Glomerular visceral epithelial cell (primary cell): ENCODE results near the gene SSU72.
A peak's percentile ranks its signal among the peaks of the same experiment; 100 is the strongest.
"Not testable (repeated sequence)": the region's sequence is repeated elsewhere in the genome, so short reads cannot be mapped to it uniquely, and the experiment has no call there.

ENCODE experiments used
- DNase-seq: peaks from one replicate; pipeline ENCODE4 v3.0.0-alpha.2; 2016; ENCODE audit errors: extremely low spot score

The SSU72 gene

DNA sequence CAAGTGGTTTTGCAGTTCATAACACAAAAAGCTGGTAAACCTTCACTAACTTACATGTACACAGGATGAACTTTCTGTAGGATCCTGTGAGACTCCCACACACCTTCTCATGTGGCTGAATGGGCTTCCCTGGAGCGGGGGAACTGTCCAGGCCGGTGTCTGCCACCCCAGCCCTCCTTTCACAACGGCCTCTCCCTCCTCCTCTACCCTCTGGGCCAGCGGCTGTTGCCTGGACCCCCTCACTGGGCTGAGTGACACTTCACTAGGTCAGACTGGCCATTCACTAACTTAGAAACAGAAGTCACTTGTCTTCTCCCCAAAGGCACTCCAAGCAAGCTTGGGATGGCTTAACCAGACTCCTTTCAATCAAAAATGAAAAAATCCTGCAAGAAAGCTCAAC, 16.1 kb downstream of the SSU72 start:
- DNase-seq: no peak

GRCh38 chr1:1557688-1558087, 17.0 kb downstream of the SSU72 start:
- not testable (repeated sequence) for DNase-seq

DNA sequence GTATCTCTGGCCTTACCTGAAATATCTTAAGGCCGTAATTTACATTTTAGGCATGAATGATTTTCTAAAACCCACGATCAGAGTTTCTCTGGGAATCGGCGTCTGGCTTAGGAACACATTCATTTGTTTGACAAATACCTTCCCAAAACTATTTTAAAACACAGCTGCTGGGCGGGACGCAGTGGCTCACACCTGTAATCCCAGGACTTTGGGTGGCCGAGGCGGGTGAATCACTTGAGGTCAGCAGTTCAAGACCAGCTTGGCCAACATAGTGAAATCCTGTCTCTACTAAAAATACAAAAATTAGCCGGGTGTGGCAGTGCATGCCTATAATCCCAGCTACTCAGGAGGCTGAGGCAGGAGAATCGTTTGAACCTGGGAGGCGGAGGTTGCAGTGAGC, 17.7 kb downstream of the SSU72 start:
- not testable (repeated sequence) for DNase-seq

DNA sequence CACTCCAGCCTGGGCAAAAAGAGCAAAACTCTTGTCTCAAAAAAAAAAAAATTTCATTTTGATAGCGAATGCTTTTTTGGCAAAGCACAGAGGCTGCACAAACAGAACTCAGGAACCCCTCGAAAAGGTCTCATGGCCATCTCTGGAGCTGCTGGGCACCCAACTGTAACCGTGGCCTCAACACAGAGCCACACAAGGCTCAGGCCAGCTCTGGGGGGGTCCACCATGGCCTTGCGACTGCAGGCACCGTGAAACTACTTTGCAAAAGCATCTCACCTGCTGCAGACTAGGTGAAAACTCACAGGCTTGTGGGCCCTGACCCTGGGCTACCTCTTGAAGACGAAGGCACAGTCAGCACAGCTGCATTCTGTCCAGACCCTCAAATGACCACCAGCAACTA, 18.2 kb downstream of the SSU72 start:
- no peak for DNase-seq

DNA sequence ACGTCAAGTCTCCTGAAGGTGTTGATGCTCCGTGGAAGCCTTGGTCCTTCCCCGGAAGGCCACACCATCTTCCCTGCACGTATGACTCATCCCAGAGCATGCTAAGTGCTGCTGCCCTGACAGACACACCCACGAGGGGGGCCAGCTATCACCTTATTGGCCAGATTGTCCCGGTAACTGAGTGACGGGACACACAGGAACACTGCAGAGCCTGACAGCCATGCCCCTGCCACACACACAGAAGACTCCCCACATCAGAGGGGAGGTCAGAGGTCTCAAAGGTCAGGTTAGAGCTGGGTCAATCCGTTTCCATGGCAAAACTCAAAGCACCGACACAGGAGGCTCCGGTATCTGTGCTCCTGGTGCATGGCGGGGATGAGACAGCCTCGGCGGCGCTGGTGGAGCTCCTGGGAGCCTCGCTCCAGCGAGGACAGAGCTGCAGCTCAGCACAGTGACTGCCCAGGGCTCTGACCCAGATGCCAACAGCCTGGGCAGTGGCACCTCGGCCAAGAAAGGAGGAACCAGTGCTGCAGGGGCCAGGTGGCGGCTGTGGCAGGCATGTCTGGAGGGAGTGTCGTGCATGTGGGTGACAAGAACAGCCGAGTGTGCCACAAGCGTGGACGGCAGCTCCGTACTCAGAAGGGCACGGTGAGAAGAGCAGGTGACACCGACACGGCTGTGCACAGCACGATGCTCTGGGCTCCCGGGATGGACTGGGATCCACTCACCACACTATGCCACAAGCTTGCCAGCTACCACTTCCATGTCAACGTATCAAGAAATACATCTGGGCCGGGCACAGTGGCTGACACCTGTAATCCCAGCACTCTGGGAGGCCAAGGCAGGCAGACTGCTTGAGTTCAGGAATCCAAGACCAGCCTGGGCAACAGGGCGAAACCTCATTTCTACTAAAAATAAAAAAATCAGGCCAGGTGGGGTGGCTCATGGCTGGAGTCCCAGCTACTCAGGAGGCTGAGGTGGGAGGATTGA, 19.4 kb downstream of the SSU72 start:
- peak; percentile 62 for DNase-seq

GRCh38 chr1:1554550-1554925, 20.1 kb downstream of the SSU72 start:
- DNase-seq: no peak

GRCh38 chr1:1553821-1554494, 20.7 kb downstream of the SSU72 start:
- DNase-seq: no peak

DNA sequence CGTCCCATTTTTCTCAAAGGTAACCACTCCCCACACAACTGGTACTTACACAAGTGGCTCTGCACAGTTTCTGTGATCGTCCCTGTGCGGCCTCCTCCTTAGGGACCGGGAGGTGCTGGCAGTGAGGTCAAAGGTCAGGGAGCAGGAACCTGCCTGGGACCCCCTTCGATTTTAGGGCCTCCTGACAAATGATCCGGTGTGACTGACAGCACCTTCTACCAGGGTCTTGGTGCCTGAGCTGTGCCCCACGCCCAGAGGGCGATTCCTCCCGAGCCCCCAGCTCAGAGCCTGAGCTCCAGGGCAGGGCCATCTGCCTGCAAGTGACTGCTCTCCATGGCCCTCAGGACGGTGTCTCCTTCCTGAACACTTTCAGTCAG, 22.4 kb downstream of the SSU72 start:
- no peak for DNase-seq

DNA sequence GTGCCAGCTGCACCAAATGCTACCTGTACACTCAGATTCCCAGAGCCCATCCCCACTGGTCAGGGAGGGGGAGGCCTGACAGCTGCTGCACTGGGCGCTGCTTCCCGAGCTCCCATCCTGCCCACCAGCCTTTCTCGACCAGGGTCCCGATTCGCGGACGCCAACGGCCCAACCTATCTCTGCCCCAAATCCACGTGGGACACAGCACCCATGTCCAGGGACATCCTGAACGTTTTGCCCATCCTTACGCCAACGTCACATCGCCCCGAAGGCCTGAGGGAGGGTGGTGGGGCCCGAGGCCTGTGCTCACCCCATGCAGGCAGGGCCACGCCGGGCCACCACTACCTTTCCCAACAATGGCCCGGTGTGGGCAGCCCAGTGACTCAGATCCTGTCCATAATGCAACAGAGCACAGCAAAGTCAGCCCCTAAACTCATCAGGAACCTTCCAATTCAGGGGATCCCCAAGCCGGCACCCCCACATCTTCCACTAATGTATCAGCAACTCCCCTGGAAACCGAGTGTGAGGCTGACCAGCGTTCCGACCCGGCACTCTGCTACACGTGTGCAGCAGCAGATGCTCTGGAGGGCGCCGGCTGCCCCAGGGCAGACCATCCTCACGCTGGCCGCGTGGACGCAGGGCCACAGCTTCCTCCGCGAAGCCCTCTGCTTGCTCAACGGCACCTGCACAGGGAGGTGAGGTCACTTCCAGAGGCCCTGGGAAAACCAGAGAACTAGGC, 23.0 kb downstream of the SSU72 start:
- DNase-seq: no peak

DNA sequence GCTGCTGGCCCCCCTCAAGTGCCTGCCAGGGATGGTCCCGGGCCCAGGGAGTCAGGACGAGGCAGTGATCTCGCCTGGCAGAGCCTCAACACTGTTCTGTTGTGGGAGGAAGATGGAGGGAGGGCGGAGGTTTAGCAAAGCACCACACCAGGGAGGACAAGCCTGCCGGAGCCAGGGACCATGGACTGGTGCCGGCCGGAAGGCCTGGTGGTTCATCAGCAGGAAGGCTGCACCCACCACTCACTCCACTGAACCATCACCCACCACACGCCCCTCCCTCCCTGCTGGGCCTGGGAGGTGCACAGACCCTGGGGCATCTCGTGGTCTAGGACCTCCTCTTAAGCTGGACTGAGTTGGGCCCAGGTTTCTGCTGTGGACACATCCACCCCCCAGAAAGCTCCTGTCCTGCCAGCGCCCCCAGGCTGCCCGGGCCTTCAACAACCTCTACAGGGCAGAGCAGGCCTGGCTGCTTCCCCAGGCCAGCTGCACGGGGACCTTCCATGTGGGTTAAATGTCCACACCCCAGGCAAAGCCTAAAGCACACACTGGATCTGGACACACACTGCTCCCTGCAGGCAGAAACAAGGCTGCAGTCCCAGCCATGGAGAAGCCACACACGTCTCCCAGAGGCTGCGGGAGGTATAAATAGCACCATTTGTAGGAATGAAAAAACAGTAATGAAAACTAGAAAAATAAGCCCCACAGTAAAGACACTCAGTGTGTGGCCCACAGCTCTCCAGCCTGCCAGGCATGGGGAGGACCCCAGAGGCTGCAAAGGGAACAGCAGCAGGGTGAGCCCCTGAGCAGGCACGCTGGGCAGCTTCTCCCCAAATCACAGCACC, 23.9 kb downstream of the SSU72 start:
- no peak for DNase-seq

DNA sequence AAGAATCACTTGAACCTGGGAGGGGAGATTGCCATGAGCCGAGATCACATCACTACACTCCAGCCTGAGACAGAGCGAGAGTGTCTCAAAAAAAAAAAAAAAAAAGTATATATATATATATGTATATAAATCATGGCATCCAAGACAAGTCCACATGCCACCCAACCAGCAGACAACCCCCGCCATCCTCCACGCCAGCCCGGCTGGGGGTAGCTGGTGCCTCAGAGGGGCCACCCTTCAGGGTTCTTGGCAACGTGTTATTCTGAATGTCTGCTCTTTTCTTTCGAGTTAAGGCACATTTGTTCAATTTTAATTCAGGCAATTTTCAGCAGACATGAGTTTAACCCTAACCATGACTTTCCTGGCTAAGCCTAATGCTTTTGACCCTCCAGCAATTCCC, 24.6 kb downstream of the SSU72 start:
- DNase-seq: no peak

DNA sequence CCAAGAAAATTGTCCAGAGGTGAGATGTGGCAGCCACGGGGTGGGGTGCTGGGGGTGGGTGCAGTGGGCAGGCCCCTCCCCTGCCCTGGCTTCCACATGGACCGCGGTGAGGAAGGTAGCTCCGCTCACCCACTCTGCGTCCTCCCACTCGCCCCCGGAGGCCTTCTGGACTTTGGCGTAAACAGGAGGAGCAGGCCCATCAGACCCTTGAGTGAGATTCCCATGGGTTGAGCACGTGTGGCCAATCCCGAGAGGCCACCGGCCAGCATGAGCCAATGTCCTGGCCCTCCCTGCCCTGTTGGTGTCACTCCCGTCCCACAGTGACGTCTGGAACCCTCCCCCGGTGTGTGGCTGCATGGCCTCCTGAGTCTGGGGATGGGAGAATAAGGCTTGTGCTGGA, 26.1 kb downstream of the SSU72 start:
- DNase-seq: no peak

GRCh38 chr1:1547476-1547875, 27.2 kb downstream of the SSU72 start:
- no peak for DNase-seq

DNA sequence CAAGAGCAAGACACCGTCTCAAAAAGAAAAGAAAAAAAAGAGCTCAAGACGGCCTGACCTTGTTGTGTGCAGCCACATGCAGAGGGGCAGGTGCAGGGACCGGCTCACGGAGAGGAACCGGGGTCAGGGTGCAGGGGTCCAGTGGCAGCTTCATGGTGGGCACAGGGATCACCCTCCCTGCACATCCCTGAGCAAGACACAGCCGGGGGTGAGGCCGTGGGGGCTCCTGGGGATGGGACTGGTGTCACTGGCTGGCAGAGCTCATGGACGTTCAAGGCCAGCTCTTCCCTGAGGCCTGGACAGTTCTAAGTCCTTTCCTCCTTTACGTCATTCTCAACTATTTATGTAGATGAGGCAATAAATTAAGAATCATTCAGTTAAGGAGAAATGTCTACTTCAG, 27.7 kb downstream of the SSU72 start:
- DNase-seq: no peak

DNA sequence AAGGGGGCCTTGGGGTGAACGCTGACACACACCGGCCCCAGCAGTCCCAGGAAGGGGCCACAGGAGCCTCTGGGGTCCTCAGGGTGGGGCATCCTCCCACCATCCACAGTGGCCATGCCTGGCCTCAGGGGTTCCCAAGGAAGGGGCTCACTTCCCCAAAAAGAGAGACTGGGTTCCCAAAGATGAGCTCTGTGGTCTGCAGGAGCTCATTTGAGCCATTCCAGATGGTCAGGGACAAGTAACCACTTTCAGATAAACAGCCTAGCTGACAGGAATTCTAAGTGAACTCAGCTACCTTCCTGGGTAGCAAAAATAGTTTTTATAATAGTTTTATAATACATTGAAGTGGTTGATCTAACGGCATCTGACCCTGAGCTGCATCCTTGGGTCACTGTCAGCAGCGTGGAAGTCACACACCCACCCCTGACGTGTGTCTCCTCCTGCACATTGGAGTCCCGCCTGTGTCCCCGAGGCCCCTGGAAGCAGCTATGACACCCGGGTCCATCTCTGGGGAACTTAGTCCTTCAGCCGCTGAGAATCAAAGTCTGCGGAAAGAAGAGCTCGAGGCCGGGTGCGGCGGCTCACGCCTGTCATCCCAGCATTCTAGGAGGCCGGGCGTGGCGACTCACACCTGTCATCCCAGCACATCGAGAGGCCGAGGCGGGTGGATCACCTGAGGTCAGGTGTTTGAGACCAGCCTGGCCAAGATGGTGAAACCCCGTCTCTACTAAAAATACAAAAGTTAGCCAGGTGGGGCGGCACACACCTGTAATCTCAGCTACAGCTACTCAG, 28.5 kb downstream of the SSU72 start:
- no peak for DNase-seq

GRCh38 chr1:1544544-1544943, 30.1 kb downstream of the SSU72 start:
- no peak for DNase-seq

- DNase-seq: no peak
These were observed 31.0 kb downstream of the SSU72 start for GRCh38 chr1:1543706-1544099.

DNA sequence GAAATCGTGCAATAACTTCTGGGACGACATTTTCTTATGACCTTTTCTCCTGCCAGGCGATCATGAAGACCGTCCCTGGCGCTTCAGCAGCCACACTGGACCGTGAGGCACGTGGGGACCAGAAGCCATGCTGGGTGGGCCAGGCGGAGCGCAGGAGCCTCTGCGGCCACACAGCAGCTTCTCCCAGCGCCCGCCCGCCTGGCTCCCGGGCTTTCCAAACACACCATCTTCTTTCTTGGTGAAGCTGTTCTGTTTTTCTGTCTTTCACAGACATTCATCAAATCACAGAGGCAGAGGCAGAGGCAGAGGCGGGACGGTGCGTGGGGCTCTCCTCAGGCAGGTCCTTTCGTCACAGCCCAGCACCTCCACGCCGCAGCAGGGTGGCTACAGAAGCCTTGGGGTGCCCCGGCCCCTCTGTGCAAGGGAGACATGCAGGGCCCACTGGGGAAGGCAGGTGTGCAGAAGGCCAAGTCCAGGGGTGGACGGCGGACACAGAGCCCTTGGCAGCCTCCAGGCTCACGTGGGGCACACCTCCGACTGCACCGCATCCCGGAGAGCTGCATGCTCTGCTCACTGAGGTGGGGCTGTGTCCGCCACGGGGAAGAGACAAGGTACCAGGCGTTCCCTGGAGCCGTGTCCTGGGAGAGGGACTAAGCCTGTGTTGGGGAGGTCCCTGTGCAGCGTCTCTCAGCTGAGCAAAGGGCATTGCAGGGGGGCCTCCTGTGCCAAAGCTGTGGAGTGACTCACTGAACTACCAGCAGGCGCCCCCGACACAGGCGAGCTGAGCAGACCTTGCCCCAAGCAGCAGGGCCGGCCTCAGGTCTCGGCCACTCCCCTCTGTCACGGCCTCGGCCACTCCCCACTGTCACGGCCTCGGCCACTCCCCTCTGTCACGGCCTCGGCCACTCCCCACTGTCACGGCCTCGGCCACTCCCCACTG, 31.6 kb downstream of the SSU72 start:
- DNase-seq: no peak

DNA sequence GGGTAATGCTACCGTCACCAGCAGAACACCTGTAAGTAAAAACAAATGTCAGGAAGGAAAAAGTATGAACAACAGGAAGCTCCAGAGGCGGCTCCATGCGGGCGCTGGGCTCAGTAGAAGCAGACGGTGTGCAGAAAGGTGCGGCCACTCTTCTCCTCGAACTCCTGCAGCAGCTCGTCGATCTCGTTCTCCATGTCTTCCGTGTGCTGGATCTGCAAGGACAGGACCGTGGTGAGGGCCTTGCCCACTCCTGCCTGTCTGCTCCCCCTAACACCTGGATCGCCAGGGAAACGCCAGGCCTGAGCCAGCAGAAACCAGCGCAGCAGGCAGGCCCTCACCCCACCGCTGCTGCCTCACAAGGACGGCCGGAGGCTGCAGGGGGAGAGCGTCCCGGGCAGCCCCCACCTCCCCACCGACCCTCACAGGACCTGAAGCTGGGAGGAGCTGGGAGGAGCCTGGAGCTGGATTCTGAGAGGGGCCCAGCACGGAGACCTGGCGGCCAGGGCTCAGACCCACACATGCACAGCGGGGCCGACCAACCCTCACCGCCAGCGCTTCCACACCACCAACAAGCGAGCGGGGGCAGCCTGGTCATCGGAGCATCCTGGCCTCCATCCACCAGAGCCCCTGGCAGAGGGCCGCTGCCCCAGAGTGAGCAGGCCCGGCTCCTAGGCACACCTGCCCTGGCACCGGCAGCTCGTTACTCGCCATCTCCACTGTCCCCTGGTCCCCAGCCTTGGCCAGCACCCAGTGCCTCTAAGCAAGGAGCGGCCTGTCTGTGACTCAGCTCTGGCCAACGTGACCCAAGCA, 32.5 kb downstream of the SSU72 start:
- no peak for DNase-seq
